Loucy (cell line): ENCODE measurements around the gene KIAA1328.

Source experiments
- H2AFZ ChIP-seq: fragments of 200-600 bp; sonication (generic); 2 replicates; pipeline ENCODE4 v1.6.0; 2016; ENCODE audit warnings: antibody characterized with exemption, mild to moderate bottlenecking, low read length, moderate library complexity
- H3F3A ChIP-seq: fragments of 200-600 bp; 2 replicates; pipeline ENCODE4 v1.6.0; 2016; ENCODE audit warnings: antibody characterized with exemption, low read depth, mild to moderate bottlenecking
- H3K27me3 ChIP-seq: fragments of 200-600 bp; sonication (generic); 2 replicates; pipeline ENCODE4 v1.6.1; 2014; ENCODE audit warnings: low read length, mild to moderate bottlenecking; ENCODE audit not compliant: insufficient read depth, poor library complexity, severe bottlenecking
- H3K36me3 ChIP-seq: fragments of 200-600 bp; sonication (generic); 2 replicates; pipeline ENCODE4 v1.6.1; 2016; ENCODE audit warnings: low read length; ENCODE audit not compliant: insufficient read depth
- H3K4me1 ChIP-seq: fragments of 200-600 bp; sonication (generic); 2 replicates; pipeline ENCODE4 v1.5.1; 2014; ENCODE audit warnings: low read length, mild to moderate bottlenecking; ENCODE audit not compliant: insufficient read depth, poor library complexity, severe bottlenecking
- H3K4me2 ChIP-seq: fragments of 200-600 bp; sonication (generic); 2 replicates; pipeline ENCODE4 v1.6.0; 2014; ENCODE audit warnings: antibody characterized with exemption, low read length, low read depth, mild to moderate bottlenecking; ENCODE audit not compliant: poor library complexity, severe bottlenecking
- H3K4me3 ChIP-seq: fragments of 200-600 bp; sonication (generic); 2 replicates; pipeline ENCODE4 v1.5.1; 2014; ENCODE audit warnings: low read length, mild to moderate bottlenecking, mixed read lengths; ENCODE audit not compliant: poor library complexity, severe bottlenecking
- H3K79me2 ChIP-seq: fragments of 200-600 bp; sonication (generic); 2 replicates; pipeline ENCODE4 v1.6.1; 2014; ENCODE audit warnings: low read length; ENCODE audit not compliant: insufficient read depth
- H3K9ac ChIP-seq: fragments of 200-600 bp; sonication (generic); 2 replicates; pipeline ENCODE4 v1.6.0; 2014; ENCODE audit warnings: mild to moderate bottlenecking, low read depth, low read length, moderate library complexity; ENCODE audit not compliant: poor library complexity, severe bottlenecking
- H3K9me2 ChIP-seq: fragments of 200-600 bp; sonication (generic); replicated peaks from 2 replicates; pipeline ENCODE4 v1.6.1; 2016; ENCODE audit warnings: low read depth, low read length, mixed read lengths
- H3K9me3 ChIP-seq: fragments of 200-600 bp; sonication (generic); 2 replicates; pipeline ENCODE4 v1.6.1; 2014; ENCODE audit warnings: mild to moderate bottlenecking, antibody characterized with exemption, low read length, low read depth; ENCODE audit not compliant: insufficient read depth
- H4K20me1 ChIP-seq: fragments of 200-600 bp; sonication (generic); 2 replicates; pipeline ENCODE4 v1.6.0; 2014; ENCODE audit warnings: antibody characterized with exemption, low read length, mild to moderate bottlenecking; ENCODE audit not compliant: insufficient read depth, poor library complexity, severe bottlenecking
- EZH2phosphoT487 ChIP-seq: fragments of 200-600 bp; IDR thresholded peaks from 2 replicates; pipeline ENCODE4 v1.6.1; 2018; ENCODE audit warnings: antibody characterized with exemption, mild to moderate bottlenecking, moderate library complexity, borderline replicate concordance
- TF ChIP-seq, protein P1 (sequence below): fragments of 200-600 bp; sonication (generic); conservative IDR thresholded peaks from 2 replicates; pipeline ENCODE4 v1.5.1; 2014; ENCODE audit warnings: mild to moderate bottlenecking, antibody characterized with exemption, low read length

KIAA1328 gene

DNA sequence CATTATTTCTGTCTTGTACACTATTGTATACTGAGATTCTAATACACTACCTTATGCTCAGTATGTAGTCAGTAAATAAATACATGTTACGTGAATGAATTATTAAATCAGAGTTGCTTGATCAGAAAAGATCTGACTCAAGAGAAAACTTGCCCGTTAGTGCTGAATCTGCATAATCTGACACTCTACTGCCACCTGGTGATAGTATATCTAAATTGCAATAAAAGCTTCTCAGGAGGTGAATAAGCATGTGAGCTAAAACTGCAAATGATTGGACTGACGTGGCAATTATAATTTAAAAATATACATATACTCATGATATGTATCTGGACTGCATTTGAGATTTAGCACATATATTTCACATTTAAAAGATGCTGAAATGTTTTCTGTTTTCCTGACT lies 70.4 kb downstream of the KIAA1328 start:
- no peak overlapping the region for H2AFZ ChIP-seq
- no peaks in the 10 kb centered on the region for H4K20me1 ChIP-seq
- no peaks in the 10 kb centered on the region for H3K9me2 ChIP-seq
- TF ChIP-seq EZH2phosphoT487, result no peak
- TF ChIP-seq, protein P1, sequence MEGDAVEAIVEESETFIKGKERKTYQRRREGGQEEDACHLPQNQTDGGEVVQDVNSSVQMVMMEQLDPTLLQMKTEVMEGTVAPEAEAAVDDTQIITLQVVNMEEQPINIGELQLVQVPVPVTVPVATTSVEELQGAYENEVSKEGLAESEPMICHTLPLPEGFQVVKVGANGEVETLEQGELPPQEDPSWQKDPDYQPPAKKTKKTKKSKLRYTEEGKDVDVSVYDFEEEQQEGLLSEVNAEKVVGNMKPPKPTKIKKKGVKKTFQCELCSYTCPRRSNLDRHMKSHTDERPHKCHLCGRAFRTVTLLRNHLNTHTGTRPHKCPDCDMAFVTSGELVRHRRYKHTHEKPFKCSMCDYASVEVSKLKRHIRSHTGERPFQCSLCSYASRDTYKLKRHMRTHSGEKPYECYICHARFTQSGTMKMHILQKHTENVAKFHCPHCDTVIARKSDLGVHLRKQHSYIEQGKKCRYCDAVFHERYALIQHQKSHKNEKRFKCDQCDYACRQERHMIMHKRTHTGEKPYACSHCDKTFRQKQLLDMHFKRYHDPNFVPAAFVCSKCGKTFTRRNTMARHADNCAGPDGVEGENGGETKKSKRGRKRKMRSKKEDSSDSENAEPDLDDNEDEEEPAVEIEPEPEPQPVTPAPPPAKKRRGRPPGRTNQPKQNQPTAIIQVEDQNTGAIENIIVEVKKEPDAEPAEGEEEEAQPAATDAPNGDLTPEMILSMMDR, result peak; percentile 56
- no peaks in the 10 kb centered on the region for H3K27me3 ChIP-seq
- H3K36me3 ChIP-seq, result no peaks in the 10 kb centered on the region
- no peaks in the 10 kb centered on the region for H3K4me1 ChIP-seq
- H3K9me3 ChIP-seq, result 0 out of 2 replicates have a peak, but pooled peaks cover 6% of the 10 kb centered on the region
- no peaks in the 10 kb centered on the region for H3K79me2 ChIP-seq
- no peak overlapping the region for H3K9ac ChIP-seq
- H3K4me3 ChIP-seq, result no peak overlapping the region
- no peaks in the 10 kb centered on the region for H3F3A ChIP-seq
- H3K4me2 ChIP-seq, result no peak overlapping the region

DNA sequence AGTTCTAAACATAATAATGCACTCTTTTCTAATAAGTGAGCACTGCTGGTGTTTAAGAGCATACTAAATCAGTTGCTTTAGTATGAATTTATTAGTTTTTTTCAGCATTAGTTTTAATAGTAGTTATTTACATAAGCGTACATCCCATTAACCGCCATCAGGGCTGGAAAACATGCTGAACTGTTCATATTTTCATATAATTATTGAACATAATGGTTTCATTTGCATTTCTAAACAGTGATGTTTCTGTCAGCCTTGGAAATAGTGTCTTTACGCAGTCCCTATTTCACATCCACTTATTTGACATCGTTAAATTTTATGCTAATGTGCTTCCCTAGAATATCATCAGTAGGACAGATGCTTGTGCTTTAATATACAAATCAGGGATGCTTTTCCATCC lies 71.5 kb downstream of the KIAA1328 start:
- no peaks in the 10 kb centered on the region for H3K36me3 ChIP-seq
- no peaks in the 10 kb centered on the region for H3K27me3 ChIP-seq
- no peak for TF ChIP-seq EZH2phosphoT487
- TF ChIP-seq, protein P1, result no peak

DNA sequence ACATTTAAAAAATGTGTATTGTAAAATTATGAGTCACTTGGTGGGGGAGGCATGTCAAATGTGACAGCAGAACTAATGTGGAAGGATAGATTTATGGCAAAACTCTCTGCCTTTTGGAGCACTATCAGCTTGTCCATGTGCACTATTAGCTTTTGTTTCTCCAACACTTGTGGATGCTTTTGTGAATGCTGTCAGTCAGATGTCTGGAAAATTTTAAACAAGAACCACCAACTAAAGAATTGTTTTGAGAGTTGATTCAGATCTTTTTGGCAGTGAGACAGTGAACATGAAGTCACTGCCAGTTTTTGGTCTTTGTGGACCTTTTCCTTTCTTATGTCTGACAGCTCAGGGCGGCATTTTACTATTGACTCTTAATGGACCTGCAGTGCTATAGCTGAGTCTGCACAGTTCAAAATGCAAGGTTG lies 72.4 kb downstream of the KIAA1328 start:
- Histone ChIP-seq H2AFZ (no peak overlapping the region), H3K4me1 (no peaks in the 10 kb centered on the region), H3K9ac (no peak overlapping the region), H3K27me3 (no peaks in the 10 kb centered on the region), H3K79me2 (no peaks in the 10 kb centered on the region), H3K4me2 (no peak overlapping the region), H3K36me3 (no peaks in the 10 kb centered on the region), H3K9me3 (0 out of 2 replicates have a peak, but pooled peaks cover 8% of the 10 kb centered on the region), H3K4me3 (no peak overlapping the region), H4K20me1 (no peaks in the 10 kb centered on the region), H3F3A (no peaks in the 10 kb centered on the region), H3K9me2 (no peaks in the 10 kb centered on the region)
- TF ChIP-seq, protein P1, result no peak
- TF ChIP-seq EZH2phosphoT487, result no peak

More for the DNA sequence above, 71.5 kb downstream of the KIAA1328 start:
- Histone ChIP-seq H3K9me3 (0 out of 2 replicates have a peak, but pooled peaks cover 6% of the 10 kb centered on the region), H3K79me2 (no peaks in the 10 kb centered on the region), H3K9ac (no peak overlapping the region), H3K9me2 (no peaks in the 10 kb centered on the region), H3K4me2 (no peak overlapping the region), H3K4me1 (no peaks in the 10 kb centered on the region), H4K20me1 (no peaks in the 10 kb centered on the region), H2AFZ (no peak overlapping the region), H3F3A (no peaks in the 10 kb centered on the region), H3K4me3 (no peak overlapping the region)
